ENCODE results near the gene RPL7A. TPM values are rescaled to one million over a fixed set of nuclear protein-coding genes. Genes with fewer than 3 reads are reported as not detected.

The RPL7A gene
- polyA plus RNA-seq, 1 donor (not counting 4 experiments of a cell fraction or from before 2014, with no cell fraction given) = 2,684 TPM

DNA sequence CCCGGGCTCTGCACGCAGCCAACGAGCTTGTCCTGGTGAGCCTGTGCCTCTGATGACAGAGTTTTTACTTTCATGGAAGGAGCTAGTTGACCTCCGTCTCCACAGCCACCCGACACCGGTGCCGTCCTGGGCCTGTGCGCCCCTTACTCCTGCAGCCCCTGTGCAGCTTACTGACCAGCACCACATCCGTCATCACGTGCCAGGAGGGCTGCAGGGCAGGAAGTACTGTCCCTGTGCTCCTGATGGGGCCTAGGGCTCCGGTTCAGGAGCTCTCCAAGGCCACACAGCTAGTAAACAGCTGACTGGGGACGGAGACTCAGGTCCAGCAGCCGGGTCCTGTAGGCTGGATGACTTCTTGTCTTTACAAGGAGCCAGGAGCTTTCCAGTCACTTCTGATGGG is 38.3 kb downstream of the RPL7A start:
- dilution Hi-C loops (cut with MboI; ENCODE audit: extremely low pct_ligation_motif_present, low sequenced_read_pairs) = no loop called here
- H3K4me1 ChIP-seq (ENCODE audit: control insufficient read depth, extremely low read depth, insufficient read depth, low read length) = peaks cover 9% of the 10 kb centered on the region
- H3K36me3 ChIP-seq (ENCODE audit: control insufficient read depth in 2 of 2, extremely low read depth in 1 of 2, insufficient read depth in 2 of 2, low read length in 2 of 2) = no peaks in the 10 kb centered on the region
- H3K9me3 ChIP-seq (ENCODE audit: control insufficient read depth, low read depth, low read length) = no peaks in the 10 kb centered on the region
- no peak overlapping the region for H3K27ac ChIP-seq (ENCODE audit: control insufficient read depth, insufficient read depth, low read length)
- no peak overlapping the region for H3K4me3 ChIP-seq (ENCODE audit: control insufficient read depth in 2 of 3, extremely low read depth in 1 of 3, insufficient read depth in 2 of 3, low read depth in 1 of 3, low read length in 3 of 3)
- no peak overlapping the region for H3K4me2 ChIP-seq (ENCODE audit: control insufficient read depth, extremely low read depth, insufficient read depth, low read depth, low read length)
- no peak for TF ChIP-seq EZH2 (IDR thresholded peaks at IDR 0.05; ENCODE audit: low read length)
- TF ChIP-seq, protein P1, sequence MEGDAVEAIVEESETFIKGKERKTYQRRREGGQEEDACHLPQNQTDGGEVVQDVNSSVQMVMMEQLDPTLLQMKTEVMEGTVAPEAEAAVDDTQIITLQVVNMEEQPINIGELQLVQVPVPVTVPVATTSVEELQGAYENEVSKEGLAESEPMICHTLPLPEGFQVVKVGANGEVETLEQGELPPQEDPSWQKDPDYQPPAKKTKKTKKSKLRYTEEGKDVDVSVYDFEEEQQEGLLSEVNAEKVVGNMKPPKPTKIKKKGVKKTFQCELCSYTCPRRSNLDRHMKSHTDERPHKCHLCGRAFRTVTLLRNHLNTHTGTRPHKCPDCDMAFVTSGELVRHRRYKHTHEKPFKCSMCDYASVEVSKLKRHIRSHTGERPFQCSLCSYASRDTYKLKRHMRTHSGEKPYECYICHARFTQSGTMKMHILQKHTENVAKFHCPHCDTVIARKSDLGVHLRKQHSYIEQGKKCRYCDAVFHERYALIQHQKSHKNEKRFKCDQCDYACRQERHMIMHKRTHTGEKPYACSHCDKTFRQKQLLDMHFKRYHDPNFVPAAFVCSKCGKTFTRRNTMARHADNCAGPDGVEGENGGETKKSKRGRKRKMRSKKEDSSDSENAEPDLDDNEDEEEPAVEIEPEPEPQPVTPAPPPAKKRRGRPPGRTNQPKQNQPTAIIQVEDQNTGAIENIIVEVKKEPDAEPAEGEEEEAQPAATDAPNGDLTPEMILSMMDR (optimal IDR thresholded peaks at IDR 0.05 in 1 of 3, IDR thresholded peaks at IDR 0.05 in 1 of 3, conservative IDR thresholded peaks at IDR 0.05 in 1 of 3; ENCODE audit: extremely low read depth in 1 of 3, insufficient read depth in 2 of 3, low read length in 3 of 3) = no peak
- H3K9ac ChIP-seq (ENCODE audit: control insufficient read depth, extremely low read depth, insufficient read depth, low read length) = no peak overlapping the region
- FAIRE-seq = no peak
- no peak for DNase-seq (ENCODE audit: low read depth, low spot score)
- no peak overlapping the region for H2AFZ ChIP-seq (ENCODE audit: control insufficient read depth, low read length)
- H3K9me1 ChIP-seq (ENCODE audit: control insufficient read depth, extremely low read depth, insufficient read depth, low read length) = no peaks in the 10 kb centered on the region
- no peaks in the 10 kb centered on the region for H3K27me3 ChIP-seq (ENCODE audit: control insufficient read depth, extremely low read depth, insufficient read depth, low read length)
- no peaks in the 10 kb centered on the region for H4K20me1 ChIP-seq (ENCODE audit: control insufficient read depth, extremely low read depth, insufficient read depth, low read length)
- no peaks in the 10 kb centered on the region for H3K79me2 ChIP-seq (ENCODE audit: control insufficient read depth, insufficient read depth, low read length)

DNA sequence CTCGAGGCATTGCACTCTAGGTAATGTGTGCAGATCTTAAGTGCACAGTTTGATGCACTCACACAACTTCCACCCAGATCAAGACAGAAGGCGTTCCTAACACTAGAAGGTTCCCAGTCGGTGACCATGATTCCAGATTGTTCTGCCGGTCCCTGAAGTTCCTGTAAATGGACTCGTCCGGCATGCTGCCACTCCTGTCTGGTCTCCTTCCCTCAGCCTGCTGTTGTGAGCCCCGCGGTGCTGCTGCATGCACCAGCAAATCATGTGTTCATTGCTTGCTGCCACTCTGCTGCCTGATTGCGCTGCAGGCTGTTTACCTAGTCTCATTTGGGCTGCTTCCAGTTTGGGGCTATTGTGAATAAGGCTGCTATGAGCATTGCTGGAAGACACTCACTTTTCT is 39.7 kb downstream of the RPL7A start:
- Histone ChIP-seq H3K27ac (ENCODE audit: control insufficient read depth, insufficient read depth, low read length) (no peak overlapping the region), H3K79me2 (ENCODE audit: control insufficient read depth, insufficient read depth, low read length) (no peaks in the 10 kb centered on the region), H3K9ac (ENCODE audit: control insufficient read depth, extremely low read depth, insufficient read depth, low read length) (no peak overlapping the region), H3K9me3 (ENCODE audit: control insufficient read depth, low read depth, low read length) (no peaks in the 10 kb centered on the region), H4K20me1 (ENCODE audit: control insufficient read depth, extremely low read depth, insufficient read depth, low read length) (no peaks in the 10 kb centered on the region), H3K4me2 (ENCODE audit: control insufficient read depth, extremely low read depth, insufficient read depth, low read depth, low read length) (peak overlapping the region; percentile 25), H3K9me1 (ENCODE audit: control insufficient read depth, extremely low read depth, insufficient read depth, low read length) (no peaks in the 10 kb centered on the region), H3K36me3 (ENCODE audit: control insufficient read depth in 2 of 2, extremely low read depth in 1 of 2, insufficient read depth in 2 of 2, low read length in 2 of 2) (no peaks in the 10 kb centered on the region), H2AFZ (ENCODE audit: control insufficient read depth, low read length) (peak overlapping the region; percentile 21), H3K4me1 (ENCODE audit: control insufficient read depth, extremely low read depth, insufficient read depth, low read length) (peaks cover 9% of the 10 kb centered on the region), H3K4me3 (ENCODE audit: control insufficient read depth in 2 of 3, extremely low read depth in 1 of 3, insufficient read depth in 2 of 3, low read depth in 1 of 3, low read length in 3 of 3) (no peak overlapping the region), H3K27me3 (ENCODE audit: control insufficient read depth, extremely low read depth, insufficient read depth, low read length) (no peaks in the 10 kb centered on the region)
- dilution Hi-C loops (cut with MboI; ENCODE audit: extremely low pct_ligation_motif_present, low sequenced_read_pairs) = no loop called here
- no peak for TF ChIP-seq EZH2 (IDR thresholded peaks at IDR 0.05; ENCODE audit: low read length)
- TF ChIP-seq, protein P1 (optimal IDR thresholded peaks at IDR 0.05 in 1 of 3, IDR thresholded peaks at IDR 0.05 in 1 of 3, conservative IDR thresholded peaks at IDR 0.05 in 1 of 3; ENCODE audit: extremely low read depth in 1 of 3, insufficient read depth in 2 of 3, low read length in 3 of 3) = no peak
- FAIRE-seq (peak; percentile 88), DNase-seq (ENCODE audit: low read depth, low spot score) (no peak)
